GM23338 (cell line): ENCODE results near the gene CDH19. TPM values are rescaled to one million over a fixed set of nuclear protein-coding genes. Genes with fewer than 3 reads are reported as not detected.

Source experiments
- ATAC-seq: fragments of 200-7000 bp; cut with Tn5 transposase; 3 replicates; pipeline ENCODE4 v1.9.1; 2020
- DNase-seq: peaks from one replicate; pipeline ENCODE4 v3.0.0-alpha.2; 2015; ENCODE audit warnings: low spot score
- H2AFZ ChIP-seq: fragments of 200-600 bp; sonication (generic); 2 replicates; pipeline ENCODE4 v1.8.0; 2016; ENCODE audit warnings: antibody characterized with exemption, mild to moderate bottlenecking, moderate library complexity
- H3F3A ChIP-seq: fragments of 200-600 bp; sonication (generic); replicated peaks from 2 replicates; pipeline ENCODE4 v1.8.0; 2017; ENCODE audit warnings: antibody characterized with exemption, mixed run types, low read depth
- H3K27ac ChIP-seq: fragments of 200-600 bp; sonication (generic); 2 replicates; pipeline ENCODE4 v1.6.1; 2016; ENCODE audit warnings: low read depth
- H3K27me3 ChIP-seq: fragments of 200-600 bp; sonication (generic); 2 replicates; pipeline ENCODE4 v1.8.0; 2016; ENCODE audit warnings: mild to moderate bottlenecking, mixed run types, moderate library complexity; ENCODE audit not compliant: insufficient read depth
- H3K36me3 ChIP-seq: fragments of 200-600 bp; sonication (generic); 2 replicates; pipeline ENCODE4 v1.8.0; 2016; ENCODE audit warnings: mild to moderate bottlenecking; ENCODE audit not compliant: insufficient read depth
- H3K4me1 ChIP-seq: fragments of 200-600 bp; sonication (generic); 2 replicates; pipeline ENCODE4 v1.8.0; 2016; ENCODE audit warnings: mild to moderate bottlenecking, moderate library complexity; ENCODE audit not compliant: insufficient read depth
- H3K4me2 ChIP-seq: fragments of 200-600 bp; sonication (generic); 2 replicates; pipeline ENCODE4 v1.7.1; 2017; ENCODE audit warnings: mixed run types
- H3K4me3 ChIP-seq: fragments of 200-600 bp; sonication (generic); 2 replicates; pipeline ENCODE4 v1.6.1; 2016; ENCODE audit warnings: mixed run types
- H3K79me2 ChIP-seq: fragments of 200-600 bp; sonication (generic); replicated peaks from 2 replicates; pipeline ENCODE4 v1.8.0; 2017; ENCODE audit warnings: mild to moderate bottlenecking; ENCODE audit not compliant: insufficient read depth
- H3K9me2 ChIP-seq: fragments of 200-600 bp; sonication (generic); 2 replicates; pipeline ENCODE4 v1.8.0; 2017; ENCODE audit not compliant: insufficient read depth
- H4K20me1 ChIP-seq: fragments of 200-600 bp; sonication (generic); replicated peaks from 2 replicates; pipeline ENCODE4 v1.8.0; 2017; ENCODE audit warnings: mild to moderate bottlenecking; ENCODE audit not compliant: insufficient read depth
- H3K27ac Mint-ChIP-seq: 2 replicates; pipeline ENCODE4 v1.8.0; 2020; ENCODE audit warnings: inconsistent platforms, mild to moderate bottlenecking, moderate library complexity, mixed read lengths
- H3K27me3 Mint-ChIP-seq: 3 replicates; pipeline ENCODE4 v1.8.0; 2022; ENCODE audit warnings: low read depth, mild to moderate bottlenecking, moderate library complexity, mixed read lengths, inconsistent platforms; ENCODE audit not compliant: insufficient read depth, poor library complexity
- H3K36me3 Mint-ChIP-seq: 3 replicates; pipeline ENCODE4 v1.8.0; 2021; ENCODE audit warnings: low read depth, mild to moderate bottlenecking, inconsistent platforms, moderate library complexity, mixed read lengths
- H3K4me1 Mint-ChIP-seq: 3 replicates; pipeline ENCODE4 v1.8.0; 2020; ENCODE audit warnings: mild to moderate bottlenecking, inconsistent platforms, mixed read lengths
- H3K4me3 Mint-ChIP-seq: 3 replicates; pipeline ENCODE4 v1.8.0; 2021; ENCODE audit warnings: moderate library complexity, mild to moderate bottlenecking, inconsistent platforms, mixed read lengths
- H3K9me3 Mint-ChIP-seq: 3 replicates; pipeline ENCODE4 v1.8.0; 2020; ENCODE audit warnings: moderate library complexity, mild to moderate bottlenecking, inconsistent platforms, mixed read lengths
- CREB1 ChIP-seq: fragments of 250-450 bp; sonication (Bioruptor Pico); IDR thresholded peaks from 2 replicates; pipeline ENCODE4 v1.5.0; 2020; ENCODE audit warnings: low read depth, mild to moderate bottlenecking, moderate library complexity
- CTCF ChIP-seq, 2 experiments: fragments of 200-600 bp in 1 of 2; sonication (generic) in 1 of 2; conservative IDR thresholded peaks; 2 replicates each; pipeline versions ENCODE4 v1.5.1 to v1.6.1; 2016 to 2017; ENCODE audit warnings: antibody characterized with exemption in 2 of 2, low read depth in 2 of 2, mild to moderate bottlenecking in 2 of 2, moderate library complexity in 1 of 2
- ETS1 ChIP-seq: IDR thresholded peaks from 2 replicates; pipeline ENCODE4 v1.6.1; 2016; ENCODE audit warnings: antibody characterized with exemption
- EZH2 ChIP-seq: fragments of 200-600 bp; sonication (generic); IDR thresholded peaks from one replicate; pipeline ENCODE4 v1.8.0; 2017; ENCODE audit warnings: antibody characterized with exemption, mild to moderate bottlenecking, low read depth; ENCODE audit not compliant: unreplicated experiment
- EZH2phosphoT487 ChIP-seq: fragments of 200-600 bp; sonication (generic); IDR thresholded peaks from one replicate; pipeline ENCODE4 v1.8.1; 2018; ENCODE audit warnings: antibody characterized with exemption; ENCODE audit not compliant: unreplicated experiment
- JUNB ChIP-seq: IDR thresholded peaks from one replicate; pipeline ENCODE4 v1.6.1; 2016; ENCODE audit warnings: antibody characterized with exemption; ENCODE audit not compliant: unreplicated experiment
- NANOG ChIP-seq: IDR thresholded peaks from 2 replicates; pipeline ENCODE4 v1.6.1; 2016; ENCODE audit warnings: antibody characterized with exemption, borderline replicate concordance
- POLR2AphosphoS5 ChIP-seq: IDR thresholded peaks from 2 replicates; pipeline ENCODE4 v1.6.1; 2016; ENCODE audit warnings: antibody characterized with exemption, low read depth
- STAT1 ChIP-seq: IDR thresholded peaks from one replicate; pipeline ENCODE4 v1.6.1; 2016; ENCODE audit warnings: antibody characterized with exemption; ENCODE audit not compliant: unreplicated experiment
- ZNF114 ChIP-seq: fragments of 250-450 bp; sonication (Bioruptor Pico); IDR thresholded peaks from 2 replicates; pipeline ENCODE4 v1.5.0; 2020; ENCODE audit warnings: mild to moderate bottlenecking, moderate library complexity
- ZNF331 ChIP-seq: fragments of 250-450 bp; sonication (Bioruptor Pico); IDR thresholded peaks from 2 replicates; pipeline ENCODE4 v1.5.0; 2020; ENCODE audit warnings: low read depth, mild to moderate bottlenecking, moderate library complexity
- polyA plus RNA-seq: library from polyadenylated mRNA; unstranded; fragments of >200 nt; fragmentation: Nextera tagmentation; extraction: Ambion mirVana; gene quantifications from 2 replicates; pipeline ENCODE4 v1.2.1, GENCODE V29; 2016
- total RNA-seq: library from RNA; depleted of rRNA; stranded (reverse); fragments of >200 nt; shearing (Covaris generic); gene quantifications from 2 replicates; pipeline ENCODE4 v1.2.3, GENCODE V29; 2014
- TF ChIP-seq, protein P1 (sequence below): fragments of 250-450 bp; sonication (Bioruptor Pico); IDR thresholded peaks from 2 replicates; pipeline ENCODE4 v1.5.0; 2020; ENCODE audit warnings: mild to moderate bottlenecking, moderate library complexity

Gene CDH19
- total and polyA plus RNA-seq, 2 experiments from 2014 or later: 0.03 TPM

DNA sequence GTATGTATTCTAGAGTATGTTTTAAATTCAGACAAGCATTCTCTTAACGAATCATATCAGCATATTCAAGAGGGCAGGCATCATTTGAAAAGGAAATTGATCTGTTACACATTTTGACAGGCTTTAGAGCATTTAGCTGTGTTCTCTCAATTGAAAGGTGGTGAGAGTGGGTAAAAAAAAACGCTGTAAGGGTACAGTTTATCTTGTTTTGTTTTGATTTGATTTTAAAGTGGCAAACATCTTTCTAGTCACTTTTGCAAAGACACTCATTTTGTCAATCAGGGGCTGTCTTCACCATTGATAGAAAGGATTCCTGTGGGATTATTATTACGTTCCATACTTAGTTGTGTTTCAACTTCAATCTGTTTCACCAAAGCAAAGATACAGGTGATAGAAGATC, 2.2 kb downstream of the CDH19 start (continued):
- TF ChIP-seq CTCF (conservative IDR thresholded peaks at IDR 0.05; ENCODE audit: low read depth in 2 of 2) (no peak), ZNF114 (CRISPR knock-in tag) (no peak), STAT1 (no peak)

DNA sequence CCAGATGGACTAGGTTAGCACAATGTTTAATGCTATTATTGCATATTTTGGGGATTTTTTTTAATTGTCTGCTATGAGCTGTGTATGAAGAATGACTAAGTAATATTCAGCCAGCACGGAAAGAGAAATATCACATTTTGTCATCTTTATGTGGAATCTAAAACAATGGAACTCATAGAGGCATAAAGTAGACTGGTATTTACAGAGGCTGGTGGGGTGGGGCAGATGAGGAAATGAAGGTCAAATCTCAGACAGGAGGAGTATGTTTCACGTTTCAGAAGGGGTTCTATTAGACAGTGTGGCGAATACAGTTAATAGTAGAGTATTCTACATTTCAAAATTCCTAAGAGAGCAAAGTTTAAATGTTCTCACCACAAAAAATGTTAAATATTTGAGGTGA, 4.7 kb downstream of the CDH19 start:
- H3K4me3 ChIP-seq: no peak overlapping the region
- no peak overlapping the region for H3K27ac Mint-ChIP-seq
- no peaks in the 10 kb centered on the region for H3K9me2 ChIP-seq
- no peaks in the 10 kb centered on the region for H3K27me3 Mint-ChIP-seq
- H3K36me3 ChIP-seq: no peaks in the 10 kb centered on the region
- no peaks in the 10 kb centered on the region for H4K20me1 ChIP-seq
- no peaks in the 10 kb centered on the region for H3F3A ChIP-seq
- DNase-seq: no peak
- no peak overlapping the region for H3K27ac ChIP-seq
- H2AFZ ChIP-seq: no peak overlapping the region
- no peak for ATAC-seq
- H3K4me1 ChIP-seq: no peaks in the 10 kb centered on the region
- no peaks in the 10 kb centered on the region for H3K27me3 ChIP-seq
- H3K36me3 Mint-ChIP-seq: peaks cover 6% of the 10 kb centered on the region; the same call in 1 of the 3 replicates
- no peaks in the 10 kb centered on the region for H3K79me2 ChIP-seq
- no peak overlapping the region for H3K4me2 ChIP-seq
- no peak for TF ChIP-seq JUNB
- no peak for TF ChIP-seq EZH2phosphoT487
- TF ChIP-seq POLR2AphosphoS5: no peak
- TF ChIP-seq EZH2: no peak
- TF ChIP-seq ZNF114 (CRISPR knock-in tag): no peak
- H3K9me3 Mint-ChIP-seq: peaks cover 6% of the 10 kb centered on the region
- H3K4me3 Mint-ChIP-seq: no peak overlapping the region
- H3K4me1 Mint-ChIP-seq: no peaks in the 10 kb centered on the region

DNA sequence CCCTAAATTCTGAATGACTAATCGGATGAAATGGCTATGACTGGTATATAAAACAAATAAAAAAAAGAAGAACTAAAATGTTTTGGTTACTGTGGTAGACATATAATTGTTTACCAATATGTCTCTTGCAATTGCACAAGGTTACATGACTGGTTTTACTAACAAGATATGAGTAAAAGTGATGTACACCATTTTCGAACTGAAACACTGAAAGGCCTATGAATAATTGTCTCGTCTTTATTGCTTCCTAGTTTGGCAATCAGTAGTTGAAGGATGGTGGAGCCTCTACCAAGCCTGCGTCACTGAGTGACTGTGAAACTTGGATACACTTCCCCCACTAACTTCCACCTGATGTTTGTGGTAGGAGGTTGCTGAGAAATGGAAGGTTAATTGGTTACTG, 16.5 kb downstream of the CDH19 start:
- no peak overlapping the region for H3K27ac ChIP-seq
- H3K4me1 ChIP-seq: no peaks in the 10 kb centered on the region
- H3K27me3 Mint-ChIP-seq: no peaks in the 10 kb centered on the region
- ATAC-seq (no peak), DNase-seq (no peak)
- no peaks in the 10 kb centered on the region for H4K20me1 ChIP-seq
- H3K4me3 Mint-ChIP-seq: no peak overlapping the region
- no peak overlapping the region for H3K27ac Mint-ChIP-seq
- no peaks in the 10 kb centered on the region for H3F3A ChIP-seq
- no peaks in the 10 kb centered on the region for H3K9me3 Mint-ChIP-seq
- H3K4me2 ChIP-seq: no peak overlapping the region
- H2AFZ ChIP-seq: no peak overlapping the region
- H3K27me3 ChIP-seq: no peaks in the 10 kb centered on the region
- no peaks in the 10 kb centered on the region for H3K36me3 Mint-ChIP-seq
- no peak overlapping the region for H3K4me3 ChIP-seq
- peaks cover 2% of the 10 kb centered on the region; the same call in 1 of the 3 replicates for H3K4me1 Mint-ChIP-seq
- H3K36me3 ChIP-seq: no peaks in the 10 kb centered on the region
- no peaks in the 10 kb centered on the region for H3K9me2 ChIP-seq
- H3K79me2 ChIP-seq: no peaks in the 10 kb centered on the region
- TF ChIP-seq JUNB: no peak
- TF ChIP-seq CREB1: no peak
- TF ChIP-seq ZNF114 (CRISPR knock-in tag): no peak
- no peak for TF ChIP-seq NANOG
- no peak for TF ChIP-seq ETS1
- no peak for TF ChIP-seq EZH2phosphoT487
- no peak for TF ChIP-seq ZNF331 (CRISPR knock-in tag)
- no peak for TF ChIP-seq POLR2AphosphoS5
- TF ChIP-seq, protein P1, sequence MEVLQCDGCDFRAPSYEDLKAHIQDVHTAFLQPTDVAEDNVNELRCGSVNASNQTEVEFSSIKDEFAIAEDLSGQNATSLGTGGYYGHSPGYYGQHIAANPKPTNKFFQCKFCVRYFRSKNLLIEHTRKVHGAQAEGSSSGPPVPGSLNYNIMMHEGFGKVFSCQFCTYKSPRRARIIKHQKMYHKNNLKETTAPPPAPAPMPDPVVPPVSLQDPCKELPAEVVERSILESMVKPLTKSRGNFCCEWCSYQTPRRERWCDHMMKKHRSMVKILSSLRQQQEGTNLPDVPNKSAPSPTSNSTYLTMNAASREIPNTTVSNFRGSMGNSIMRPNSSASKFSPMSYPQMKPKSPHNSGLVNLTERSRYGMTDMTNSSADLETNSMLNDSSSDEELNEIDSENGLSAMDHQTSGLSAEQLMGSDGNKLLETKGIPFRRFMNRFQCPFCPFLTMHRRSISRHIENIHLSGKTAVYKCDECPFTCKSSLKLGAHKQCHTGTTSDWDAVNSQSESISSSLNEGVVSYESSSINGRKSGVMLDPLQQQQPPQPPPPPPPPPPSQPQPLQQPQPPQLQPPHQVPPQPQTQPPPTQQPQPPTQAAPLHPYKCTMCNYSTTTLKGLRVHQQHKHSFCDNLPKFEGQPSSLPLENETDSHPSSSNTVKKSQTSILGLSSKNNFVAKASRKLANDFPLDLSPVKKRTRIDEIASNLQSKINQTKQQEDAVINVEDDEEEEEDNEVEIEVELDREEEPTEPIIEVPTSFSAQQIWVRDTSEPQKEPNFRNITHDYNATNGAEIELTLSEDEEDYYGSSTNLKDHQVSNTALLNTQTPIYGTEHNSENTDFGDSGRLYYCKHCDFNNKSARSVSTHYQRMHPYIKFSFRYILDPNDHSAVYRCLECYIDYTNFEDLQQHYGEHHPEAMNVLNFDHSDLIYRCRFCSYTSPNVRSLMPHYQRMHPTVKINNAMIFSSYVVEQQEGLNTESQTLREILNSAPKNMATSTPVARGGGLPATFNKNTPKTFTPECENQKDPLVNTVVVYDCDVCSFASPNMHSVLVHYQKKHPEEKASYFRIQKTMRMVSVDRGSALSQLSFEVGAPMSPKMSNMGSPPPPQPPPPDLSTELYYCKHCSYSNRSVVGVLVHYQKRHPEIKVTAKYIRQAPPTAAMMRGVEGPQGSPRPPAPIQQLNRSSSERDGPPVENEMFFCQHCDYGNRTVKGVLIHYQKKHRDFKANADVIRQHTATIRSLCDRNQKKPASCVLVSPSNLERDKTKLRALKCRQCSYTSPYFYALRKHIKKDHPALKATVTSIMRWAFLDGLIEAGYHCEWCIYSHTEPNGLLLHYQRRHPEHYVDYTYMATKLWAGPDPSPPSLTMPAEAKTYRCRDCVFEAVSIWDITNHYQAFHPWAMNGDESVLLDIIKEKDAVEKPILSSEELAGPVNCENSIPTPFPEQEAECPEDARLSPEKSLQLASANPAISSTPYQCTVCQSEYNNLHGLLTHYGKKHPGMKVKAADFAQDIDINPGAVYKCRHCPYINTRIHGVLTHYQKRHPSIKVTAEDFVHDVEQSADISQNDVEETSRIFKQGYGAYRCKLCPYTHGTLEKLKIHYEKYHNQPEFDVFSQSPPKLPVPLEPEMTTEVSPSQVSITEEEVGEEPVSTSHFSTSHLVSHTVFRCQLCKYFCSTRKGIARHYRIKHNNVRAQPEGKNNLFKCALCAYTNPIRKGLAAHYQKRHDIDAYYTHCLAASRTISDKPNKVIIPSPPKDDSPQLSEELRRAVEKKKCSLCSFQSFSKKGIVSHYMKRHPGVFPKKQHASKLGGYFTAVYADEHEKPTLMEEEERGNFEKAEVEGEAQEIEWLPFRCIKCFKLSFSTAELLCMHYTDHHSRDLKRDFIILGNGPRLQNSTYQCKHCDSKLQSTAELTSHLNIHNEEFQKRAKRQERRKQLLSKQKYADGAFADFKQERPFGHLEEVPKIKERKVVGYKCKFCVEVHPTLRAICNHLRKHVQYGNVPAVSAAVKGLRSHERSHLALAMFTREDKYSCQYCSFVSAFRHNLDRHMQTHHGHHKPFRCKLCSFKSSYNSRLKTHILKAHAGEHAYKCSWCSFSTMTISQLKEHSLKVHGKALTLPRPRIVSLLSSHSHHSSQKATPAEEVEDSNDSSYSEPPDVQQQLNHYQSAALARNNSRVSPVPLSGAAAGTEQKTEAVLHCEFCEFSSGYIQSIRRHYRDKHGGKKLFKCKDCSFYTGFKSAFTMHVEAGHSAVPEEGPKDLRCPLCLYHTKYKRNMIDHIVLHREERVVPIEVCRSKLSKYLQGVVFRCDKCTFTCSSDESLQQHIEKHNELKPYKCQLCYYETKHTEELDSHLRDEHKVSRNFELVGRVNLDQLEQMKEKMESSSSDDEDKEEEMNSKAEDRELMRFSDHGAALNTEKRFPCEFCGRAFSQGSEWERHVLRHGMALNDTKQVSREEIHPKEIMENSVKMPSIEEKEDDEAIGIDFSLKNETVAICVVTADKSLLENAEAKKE: no peak
